NK-92 treated with Interleukin-12 subunit alpha and Interleukin-12 subunit beta, amount 100 ng/mL, for 24 hours (cell line): ENCODE results near the gene EHD3.
"Not testable (repeated sequence)": the region's sequence is repeated elsewhere in the genome, so short reads cannot be mapped to it uniquely, and the experiment has no call there.

Experiments used
- DNase-seq: peaks from one replicate; lab custom pipeline; 2025; lab: John Stamatoyannopoulos, UW

The EHD3 gene

GRCh38 chr2:31255911-31256571, 22.1 kb downstream of the EHD3 start:
- DNase-seq = no peak

- no peak for DNase-seq
These were observed 22.8 kb downstream of the EHD3 start for GRCh38 chr2:31256611-31257382.

- DNase-seq = no peak
These were observed 24.4 kb downstream of the EHD3 start for GRCh38 chr2:31258351-31258750.

- DNase-seq = no peak
These were observed 25.1 kb downstream of the EHD3 start for GRCh38 chr2:31259075-31259474.

DNA sequence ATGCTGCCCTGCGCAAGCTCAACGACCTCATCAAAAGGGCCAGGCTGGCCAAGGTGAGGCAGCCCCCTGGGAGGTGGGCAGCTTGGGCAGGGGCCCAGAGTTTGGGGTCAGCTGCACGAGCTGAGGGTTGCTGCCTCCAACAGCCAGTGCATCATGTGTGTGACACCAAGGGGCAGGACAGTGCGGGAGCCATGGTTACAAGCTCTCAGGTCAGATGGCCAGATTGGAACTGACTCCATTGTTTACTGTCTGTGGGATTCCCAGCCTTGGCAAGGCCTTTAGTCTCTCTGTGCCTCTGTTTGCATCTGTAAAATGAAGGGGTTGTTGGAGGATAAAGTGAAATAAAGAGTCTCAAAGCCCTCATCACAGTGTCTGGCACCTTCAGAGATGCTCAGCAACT, 26.9 kb downstream of the EHD3 start:
- DNase-seq = no peak

DNA sequence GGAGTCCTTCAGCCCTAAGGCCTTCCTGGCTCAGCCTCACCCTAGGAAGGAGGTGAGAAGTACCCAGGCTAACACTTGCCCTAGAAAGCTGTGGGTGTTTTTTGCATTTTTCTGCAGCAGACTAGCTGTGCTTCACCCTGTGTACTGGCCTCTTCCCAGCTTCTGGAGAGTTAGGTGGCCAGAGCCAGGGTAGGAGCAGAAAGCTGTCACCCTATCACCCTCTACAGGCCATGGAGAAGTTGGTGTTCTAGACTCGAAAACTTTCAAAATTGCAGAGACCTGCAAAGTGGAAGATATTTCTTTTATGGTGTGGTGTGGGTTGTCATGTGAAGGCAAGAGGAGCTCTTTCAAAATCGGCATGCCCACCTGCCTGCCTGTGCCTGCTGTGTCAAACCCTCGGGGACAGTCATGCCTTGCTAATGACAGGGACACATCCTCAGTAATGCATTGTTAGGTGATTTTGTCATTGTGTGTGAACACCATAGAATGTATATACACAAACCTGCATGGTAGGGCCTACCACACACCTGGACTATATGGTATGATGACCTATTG, 29.8 kb downstream of the EHD3 start:
- no peak for DNase-seq

DNA sequence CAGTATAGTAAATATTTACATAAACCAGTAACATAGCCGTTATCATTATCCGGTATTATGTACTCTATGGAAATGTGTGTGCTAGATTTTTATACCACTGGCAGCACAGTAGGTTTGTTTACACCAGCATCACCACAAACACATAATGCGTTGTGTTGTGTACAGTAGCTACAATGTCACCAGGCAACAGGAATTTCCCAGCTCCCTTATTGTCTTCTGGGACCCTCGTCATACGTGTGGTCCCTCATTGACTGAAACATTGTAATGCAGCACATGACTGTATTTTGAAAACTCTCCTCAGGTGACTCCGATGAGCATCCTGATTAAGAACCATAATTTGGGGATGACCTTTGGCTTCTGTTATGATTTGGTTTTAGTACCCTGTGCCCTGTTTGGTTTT, 31.3 kb downstream of the EHD3 start:
- DNase-seq = no peak

- DNase-seq = no peak
These were observed 32.9 kb downstream of the EHD3 start for GRCh38 chr2:31266804-31267203.

- no peak for DNase-seq
These were observed 33.6 kb downstream of the EHD3 start for GRCh38 chr2:31267437-31268120.

DNA sequence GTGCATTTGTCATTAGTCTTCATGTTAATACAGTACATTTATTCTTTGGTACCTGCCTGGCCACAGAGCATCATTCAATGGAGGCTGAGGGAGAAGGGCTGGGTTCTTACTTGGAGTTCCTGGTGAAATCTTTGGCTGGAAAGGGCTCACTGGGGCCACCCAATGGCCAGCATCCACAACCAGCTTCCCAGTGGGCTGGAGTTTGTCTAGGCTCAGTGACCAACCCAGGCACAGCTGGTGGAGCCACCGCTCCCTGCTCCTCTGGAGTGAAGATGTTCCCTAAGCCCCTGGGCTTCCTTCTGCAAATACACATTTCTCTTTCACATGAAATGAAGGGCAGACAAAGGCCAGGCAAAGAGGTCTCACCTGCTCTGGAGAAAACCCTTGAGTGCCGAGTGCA, 34.4 kb downstream of the EHD3 start:
- no peak for DNase-seq

DNA sequence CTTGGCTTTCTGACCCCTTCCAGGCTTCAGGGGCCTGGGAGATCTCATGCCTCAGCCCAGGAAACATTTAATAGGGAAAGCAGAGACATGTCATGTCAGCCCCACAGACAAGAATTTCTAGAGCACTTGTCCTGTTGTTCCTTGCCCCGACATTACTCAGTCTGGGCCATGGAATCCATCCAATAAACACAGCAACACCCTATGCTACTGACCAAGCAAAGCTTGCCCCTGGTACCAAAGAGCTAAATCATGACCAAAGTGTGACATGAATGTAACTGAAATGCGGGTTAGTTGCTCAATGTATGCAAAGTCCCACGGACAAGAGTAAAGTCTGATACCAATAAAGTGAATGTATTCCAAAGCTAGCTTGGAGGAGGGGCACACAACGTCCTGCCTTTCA, 35.1 kb downstream of the EHD3 start:
- no peak for DNase-seq

DNA sequence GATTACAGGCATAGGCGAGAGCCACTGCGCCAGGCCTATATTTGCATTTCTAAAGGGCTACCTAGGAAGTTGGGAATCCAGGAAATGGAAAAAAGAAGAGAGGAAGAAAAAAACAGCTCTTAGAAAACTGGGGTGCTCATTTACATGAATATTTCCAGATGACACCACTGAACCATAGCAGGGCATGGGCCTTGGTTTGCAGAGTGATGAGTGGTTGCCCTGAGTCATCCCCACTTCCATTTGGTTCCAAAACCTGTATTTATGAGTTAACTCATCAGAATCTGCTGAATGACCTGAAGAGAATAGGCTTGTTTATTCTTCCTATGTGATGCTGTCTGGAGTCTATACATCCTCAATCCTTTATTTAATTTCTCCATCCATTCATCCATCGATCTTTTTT, 36.2 kb downstream of the EHD3 start:
- no peak for DNase-seq

DNA sequence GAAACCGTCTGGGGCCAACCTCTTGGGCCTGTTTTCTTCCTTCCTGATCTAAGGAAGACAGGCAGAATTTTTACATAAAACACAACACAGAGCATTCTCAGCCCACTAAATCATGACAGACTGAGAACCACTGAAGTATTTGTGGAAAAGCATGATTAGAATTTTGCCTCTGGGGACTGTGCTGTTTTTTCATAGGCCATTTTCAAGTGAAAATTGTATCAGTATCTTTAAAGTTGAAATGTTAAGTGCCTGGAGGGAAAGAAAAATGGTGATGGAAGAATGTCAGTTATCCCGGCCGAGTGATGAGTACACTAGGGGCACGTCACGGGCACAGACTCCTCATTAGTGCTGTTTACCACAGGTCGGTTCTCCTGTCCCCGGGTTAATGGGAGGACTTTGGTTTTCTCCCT, 36.9 kb downstream of the EHD3 start:
- DNase-seq = no peak

DNA sequence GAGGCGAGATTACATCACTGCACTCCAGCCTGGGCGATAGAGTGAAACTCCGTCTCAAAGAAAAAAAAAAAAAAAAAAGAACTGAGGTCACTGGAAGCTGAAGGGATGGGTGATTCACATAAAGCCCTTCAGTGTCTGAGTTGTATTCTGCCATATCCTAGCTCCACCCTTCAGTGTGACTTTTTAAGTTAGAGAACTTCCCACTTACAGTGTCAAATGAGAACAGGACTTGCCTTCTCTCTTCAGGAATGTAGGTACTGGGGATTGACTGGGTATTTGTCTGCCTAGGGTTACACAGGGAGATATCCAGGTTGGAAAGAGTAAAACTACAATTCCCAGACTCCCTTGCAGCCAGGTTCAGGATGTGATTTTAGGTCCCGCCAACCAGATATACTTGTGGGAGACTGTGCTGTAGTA, 37.9 kb downstream of the EHD3 start:
- no peak for DNase-seq

DNA sequence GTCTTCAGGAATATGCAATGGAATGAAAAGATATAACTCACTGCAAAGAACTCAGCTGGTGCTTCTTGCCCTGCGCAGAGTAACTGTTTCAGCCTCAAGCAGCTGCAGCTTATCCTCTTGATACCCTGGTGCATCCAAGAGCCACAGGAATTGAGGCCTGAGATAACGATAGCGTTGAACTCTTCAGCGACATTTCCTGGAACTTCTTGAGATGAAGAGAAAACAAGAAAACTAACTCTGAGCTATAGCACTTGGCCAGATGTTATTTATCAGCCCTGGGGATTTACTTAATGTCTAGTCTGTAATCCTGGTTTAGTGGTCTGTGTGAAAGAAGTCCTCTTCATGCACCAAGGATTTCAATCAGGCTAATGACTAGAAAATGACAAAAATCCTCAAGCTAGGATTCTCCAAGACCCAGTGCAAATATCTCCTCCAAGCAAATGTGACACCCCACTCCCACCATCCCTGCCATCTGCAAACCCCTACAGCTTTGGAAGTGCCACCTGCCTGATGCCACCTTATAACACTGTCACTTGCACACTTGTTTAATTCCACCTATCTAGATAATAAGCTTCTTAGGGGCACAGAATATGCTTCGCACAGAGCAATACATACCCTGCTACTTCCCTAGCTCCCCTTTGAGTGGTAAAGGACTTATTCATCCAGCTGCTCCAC, 40.6 kb downstream of the EHD3 start:
- no peak for DNase-seq

- no peak for DNase-seq
These were observed 42.0 kb downstream of the EHD3 start for GRCh38 chr2:31275976-31276375.

DNA sequence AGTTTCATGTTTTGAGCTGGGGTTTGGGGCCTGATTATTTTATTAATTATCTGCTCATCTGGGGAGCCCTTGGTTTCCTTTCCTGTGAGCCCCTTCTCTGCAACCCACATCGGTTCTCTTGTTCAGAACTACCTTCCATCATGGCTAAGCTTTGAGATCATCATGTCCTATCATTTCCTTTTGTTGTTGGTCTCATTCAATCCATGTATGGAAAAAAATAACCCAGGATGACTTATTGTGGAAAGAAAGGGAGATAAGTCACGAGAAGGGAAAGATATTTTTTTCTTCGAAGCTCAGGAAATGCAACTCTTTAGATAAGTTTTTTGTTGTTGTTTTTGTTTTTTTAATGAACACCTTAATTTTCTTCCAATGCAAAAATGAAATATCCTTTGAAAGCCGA, 43.7 kb downstream of the EHD3 start:
- no peak for DNase-seq

DNA sequence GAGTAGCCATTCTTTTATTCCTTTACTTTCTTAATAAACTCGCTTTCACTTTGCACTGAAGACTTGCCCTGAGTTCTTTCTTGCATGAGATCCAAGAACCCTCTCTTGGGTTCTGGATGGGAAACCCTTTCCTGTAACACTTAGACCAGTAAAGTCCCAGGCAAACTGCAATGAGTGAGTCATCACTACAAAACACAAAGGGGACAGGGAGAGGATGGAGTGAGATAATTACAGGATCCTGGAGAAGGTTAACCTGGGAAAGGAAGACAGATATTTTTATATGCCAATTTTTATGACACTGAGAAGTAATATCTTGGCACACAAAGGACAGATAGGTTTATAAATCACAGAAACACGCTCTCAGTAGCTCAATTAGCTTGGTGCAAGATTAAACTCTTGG, 48.7 kb downstream of the EHD3 start:
- DNase-seq = no peak

DNA sequence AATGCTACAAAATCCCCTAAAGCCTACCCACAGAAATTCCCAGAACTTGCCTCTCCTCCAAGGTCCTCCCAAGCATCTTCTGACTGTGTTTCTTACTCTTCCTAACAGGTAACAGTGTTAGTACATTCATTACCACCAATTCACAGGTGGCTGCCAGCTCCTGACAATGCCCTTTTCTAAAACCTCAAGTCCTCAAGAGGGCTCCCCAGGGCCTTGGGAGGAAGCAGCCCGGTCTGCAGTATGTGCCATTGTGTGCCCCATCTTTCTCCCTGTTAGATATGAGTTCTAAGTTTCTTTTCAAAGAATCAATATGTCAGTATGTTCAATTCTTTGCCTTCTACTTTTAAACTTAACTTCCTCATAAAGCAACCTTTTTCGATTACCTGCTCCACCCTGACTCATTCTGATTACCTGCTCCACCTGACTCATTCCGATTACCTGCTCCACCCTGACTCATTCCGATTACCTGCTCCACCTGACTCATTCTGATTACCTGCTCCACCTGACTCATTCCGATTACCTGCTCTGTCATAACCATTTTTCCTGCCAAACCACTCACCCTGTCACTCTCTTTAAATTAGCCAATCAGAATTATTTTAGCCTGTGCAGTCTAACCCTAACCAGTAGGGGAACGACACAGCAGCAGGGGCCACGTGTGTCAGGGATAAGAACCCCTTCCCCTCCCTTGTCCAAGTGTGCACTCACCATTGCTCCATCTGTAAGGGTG, 49.4 kb downstream of the EHD3 start:
- not testable (repeated sequence) for DNase-seq

DNA sequence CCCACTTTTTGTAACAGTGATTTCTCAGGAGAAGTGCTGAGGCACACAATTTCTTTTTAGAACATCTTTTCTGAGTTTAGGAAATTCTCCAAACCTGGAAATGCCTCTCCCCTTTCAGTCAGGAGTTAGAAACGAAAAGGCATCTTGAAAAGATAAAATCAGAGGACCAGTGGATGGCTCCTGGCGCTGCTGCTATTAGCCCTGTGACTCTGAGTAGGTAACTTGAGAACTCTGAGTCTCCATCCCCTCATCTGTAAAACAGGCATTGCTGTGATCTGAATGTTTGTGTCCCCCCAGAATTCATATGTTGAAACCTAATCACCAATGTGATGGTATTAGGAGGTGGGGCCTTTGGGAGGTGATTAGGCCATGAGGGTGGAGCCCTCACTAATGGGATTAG, 50.2 kb downstream of the EHD3 start:
- DNase-seq = no peak

- no peak for DNase-seq
These were observed 52.3 kb downstream of the EHD3 start for GRCh38 chr2:31286230-31286629.
